Measurements from ENCODE around the gene RGPD6. TPM values are rescaled to one million over a fixed set of nuclear protein-coding genes. Genes with fewer than 3 reads are reported as not detected.
"Not testable (repeated sequence)": the region's sequence is repeated elsewhere in the genome, so short reads cannot be mapped to it uniquely, and the experiment has no call there.

RGPD6 gene
- total and polyA plus RNA-seq, 2 of the 4 experiments (the other 2 are of a cell fraction): 6.7 to 10.6 TPM

GRCh38 chr2:110476952-110477351 is 100.1 kb downstream of the RGPD6 start:
- H3K14ac ChIP-seq (replicated peaks; ENCODE audit: low read depth, low read length); H2AK9ac ChIP-seq (replicated peaks; ENCODE audit: low read depth, low read length, poor library complexity); H3K27me3 ChIP-seq (ENCODE audit: control insufficient read depth, insufficient read depth, low read length); intact Hi-C loops (cut with micrococcal nuclease); BruUV-seq (replicated peaks); CTCF ChIA-PET; H3K9ac ChIP-seq (ENCODE audit: low read depth, low read length); H2AK5ac ChIP-seq (ENCODE audit: low read depth, low read length); ATAC-seq (ENCODE audit: low read depth); H3K4me3 ChIP-seq (ENCODE audit: insufficient read depth, low read depth, low read length); H3K4ac ChIP-seq (ENCODE audit: low read depth, low read length); H3K4me2 ChIP-seq (ENCODE audit: low read depth, low read length); in situ Hi-C loops (cut with MboI; ENCODE audit: low sequenced_read_pairs); H4K5ac ChIP-seq (ENCODE audit: low read depth, low read length); H3K79me1 ChIP-seq (ENCODE audit: low read depth in 1 of 2, low read length in 2 of 2); POLR2A ChIA-PET (ENCODE audit: unreplicated experiment); H3K9me1 ChIP-seq (ENCODE audit: insufficient read depth, low read length); H2BK120ac ChIP-seq (ENCODE audit: low read depth, low read length); H3K36me3 ChIP-seq (ENCODE audit: control insufficient read depth, insufficient read depth, low read length); H4K20me1 ChIP-seq (ENCODE audit: insufficient read depth, low read length); H2BK5ac ChIP-seq (ENCODE audit: low read depth, low read length, poor library complexity, severe bottlenecking); dilution Hi-C loops (cut with HindIII; ENCODE audit: low sequenced_read_pairs, unreplicated experiment); H2AFZ ChIP-seq (replicated peaks; ENCODE audit: low read length, poor library complexity); H3K18ac ChIP-seq (ENCODE audit: low read depth, low read length); H4K91ac ChIP-seq (ENCODE audit: insufficient read depth, low read depth, low read length); DNase-seq; H3K23ac ChIP-seq (ENCODE audit: low read depth, low read length); H2BK20ac ChIP-seq (ENCODE audit: low read depth, low read length); H3K9me3 ChIP-seq (ENCODE audit: control insufficient read depth, insufficient read depth, low read length); H3K4me1 ChIP-seq (ENCODE audit: control insufficient read depth, insufficient read depth, low read length); H3K56ac ChIP-seq (ENCODE audit: extremely low read depth, insufficient read depth, low read length); H4K8ac ChIP-seq (ENCODE audit: low read depth in 2 of 2, low read length in 2 of 2); H2BK15ac ChIP-seq (ENCODE audit: low read depth, low read length); H3K27ac ChIP-seq (ENCODE audit: insufficient read depth, low read length): not testable (repeated sequence)
- WGBS, 2 experiments (ENCODE audit: extremely low coverage in 2 of 2, insufficient read length in 1 of 2): no CpG with 5 or more reads among the region's 6 CpGs

GRCh38 chr2:110475627-110476359 is 101.2 kb downstream of the RGPD6 start:
- H2BK20ac ChIP-seq (ENCODE audit: low read depth, low read length); H3K27ac ChIP-seq (ENCODE audit: insufficient read depth, low read length); CTCF ChIA-PET; H3K9me3 ChIP-seq (ENCODE audit: control insufficient read depth, insufficient read depth, low read length); H2BK120ac ChIP-seq (ENCODE audit: low read depth, low read length); H2AK9ac ChIP-seq (replicated peaks; ENCODE audit: low read depth, low read length, poor library complexity); H3K79me1 ChIP-seq (ENCODE audit: low read depth in 1 of 2, low read length in 2 of 2); H2AK5ac ChIP-seq (ENCODE audit: low read depth, low read length); H4K5ac ChIP-seq (ENCODE audit: low read depth, low read length); H3K4me3 ChIP-seq (ENCODE audit: insufficient read depth, low read depth, low read length); in situ Hi-C loops (cut with MboI; ENCODE audit: low sequenced_read_pairs); H3K4ac ChIP-seq (ENCODE audit: low read depth, low read length); H3K27me3 ChIP-seq (ENCODE audit: control insufficient read depth, insufficient read depth, low read length); H3K18ac ChIP-seq (ENCODE audit: low read depth, low read length); dilution Hi-C loops (cut with HindIII; ENCODE audit: low sequenced_read_pairs, unreplicated experiment); H2BK15ac ChIP-seq (ENCODE audit: low read depth, low read length); H4K91ac ChIP-seq (ENCODE audit: insufficient read depth, low read depth, low read length); H4K8ac ChIP-seq (ENCODE audit: low read depth in 2 of 2, low read length in 2 of 2); H3K14ac ChIP-seq (replicated peaks; ENCODE audit: low read depth, low read length); H3K4me1 ChIP-seq (ENCODE audit: control insufficient read depth, insufficient read depth, low read length); H2BK5ac ChIP-seq (ENCODE audit: low read depth, low read length, poor library complexity, severe bottlenecking); DNase-seq; H2AFZ ChIP-seq (replicated peaks; ENCODE audit: low read length, poor library complexity); H3K9me1 ChIP-seq (ENCODE audit: insufficient read depth, low read length); H3K23ac ChIP-seq (ENCODE audit: low read depth, low read length); H3K4me2 ChIP-seq (ENCODE audit: low read depth, low read length); H3K9ac ChIP-seq (ENCODE audit: low read depth, low read length); intact Hi-C loops (cut with micrococcal nuclease); H3K56ac ChIP-seq (ENCODE audit: extremely low read depth, insufficient read depth, low read length); H4K20me1 ChIP-seq (ENCODE audit: insufficient read depth, low read length); BruUV-seq (replicated peaks); H3K36me3 ChIP-seq (ENCODE audit: control insufficient read depth, insufficient read depth, low read length); POLR2A ChIA-PET (ENCODE audit: unreplicated experiment); ATAC-seq (ENCODE audit: low read depth): not testable (repeated sequence)
- no CpG with 5 or more reads among the region's 3 CpGs for WGBS, 2 experiments (ENCODE audit: extremely low coverage in 2 of 2, insufficient read length in 1 of 2)

Data from IMR-90 (cell line).